ENCODE measurements around the gene EBI3.
"Not testable (repeated sequence)": the region's sequence is repeated elsewhere in the genome, so short reads cannot be mapped to it uniquely, and the experiment has no call there.

Gene EBI3

DNA sequence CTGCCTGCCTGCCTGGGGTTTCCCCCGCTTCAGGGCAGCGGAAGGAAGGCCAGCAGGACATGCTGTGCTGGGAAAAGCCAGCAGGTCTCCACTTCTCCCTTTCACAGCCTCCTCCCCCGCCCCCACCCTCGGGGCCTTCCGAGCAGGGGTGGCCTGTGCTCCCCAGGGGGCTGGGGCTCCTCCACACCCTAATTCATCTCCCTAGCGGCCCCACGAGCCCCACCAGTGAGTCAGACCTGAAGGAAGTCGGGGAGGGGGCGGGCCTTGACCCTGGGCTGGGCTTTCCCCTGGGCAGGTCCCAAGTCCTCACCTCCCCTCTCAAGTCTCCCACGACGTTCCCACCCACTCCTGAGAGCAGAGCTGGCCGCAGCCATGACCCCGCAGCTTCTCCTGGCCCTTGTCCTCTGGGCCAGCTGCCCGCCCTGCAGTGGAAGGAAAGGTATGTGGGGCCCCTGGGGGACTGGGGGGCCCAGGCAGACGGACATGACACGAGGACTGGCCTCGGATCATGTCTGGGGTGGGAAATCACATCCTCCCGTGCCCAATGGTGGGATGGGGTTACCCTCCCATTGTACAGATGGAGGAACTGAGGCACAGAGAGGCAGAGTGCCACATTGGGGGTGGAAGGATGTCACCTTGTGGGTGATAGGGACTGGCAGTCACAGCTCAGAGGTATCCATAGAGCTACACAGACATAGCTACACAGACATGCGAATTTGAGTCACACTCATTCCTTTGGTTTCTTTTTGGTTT lies at the start of gene EBI3:
Gene EBI3, plus strand, starts transcription at position 345 of the 753 bp plus-strand sequence. Its CDS starts 28 bp downstream, at position 373.
- peak; percentile 41 for DNase-seq (ENCODE audit: low read depth)

DNA sequence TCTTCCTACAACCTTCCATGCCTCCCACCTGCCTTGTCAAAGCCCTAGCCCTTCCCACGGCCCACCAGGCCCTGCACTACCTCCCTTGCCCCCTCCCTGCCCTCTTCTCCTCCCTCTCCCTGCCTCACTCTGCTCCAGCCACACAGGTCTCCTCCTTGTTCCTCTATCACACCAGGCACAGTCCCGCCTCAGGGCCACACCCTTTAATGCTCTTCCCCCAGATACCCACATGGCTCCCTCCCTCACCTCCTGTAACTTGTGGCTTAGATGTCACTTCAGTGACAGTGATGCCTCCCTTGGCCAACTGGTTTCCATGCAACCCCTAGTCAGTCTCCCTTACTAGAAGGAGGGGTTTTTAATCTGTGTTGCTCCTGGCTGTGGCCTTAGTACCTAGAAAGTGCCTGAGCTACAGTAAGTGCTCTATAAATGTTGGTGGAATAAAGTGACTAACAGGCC lies 48.2 kb upstream of the EBI3 start:
- DNase-seq (ENCODE audit: low read depth): no peak

DNA sequence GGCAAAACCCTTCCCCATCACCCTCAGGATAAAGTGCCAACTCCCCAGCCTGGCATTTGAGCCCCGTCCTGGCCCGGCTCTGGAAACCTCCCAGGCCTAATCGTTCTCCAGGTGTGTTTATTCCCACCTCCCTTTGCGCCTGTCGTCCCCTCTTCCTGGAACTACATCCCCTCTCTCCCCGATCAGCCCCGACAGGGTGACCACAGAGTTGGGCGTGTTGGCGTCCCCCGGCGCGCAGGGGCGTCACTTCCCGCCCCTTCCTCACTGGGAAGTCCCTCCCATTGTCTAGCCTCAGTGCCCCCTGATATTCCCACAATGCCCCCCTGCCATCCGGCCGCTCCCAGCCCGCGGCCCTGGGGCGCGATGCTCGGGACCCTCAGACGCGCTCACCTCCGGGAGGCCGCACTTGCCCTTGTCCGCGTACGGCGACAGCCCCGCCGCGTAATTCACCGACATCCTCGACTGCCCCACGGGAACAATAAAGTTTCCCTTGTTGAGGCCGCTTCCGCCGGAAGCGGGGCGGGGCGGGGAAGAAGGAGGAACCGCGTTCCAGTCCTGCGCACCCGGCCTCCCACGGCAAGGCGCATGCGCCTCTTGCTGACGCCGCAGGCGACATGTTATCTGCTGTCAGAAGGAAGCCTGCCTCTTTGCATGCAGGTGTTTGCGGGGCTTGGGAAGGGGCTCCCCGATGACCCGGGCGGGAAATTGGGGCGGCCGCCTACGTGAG lies 47.1 kb upstream of the EBI3 start, which contains the start of the genes ANKRD24 and SIRT6:
Gene ANKRD24, plus strand, starts transcription at position 606 of the 727 bp plus-strand sequence. CDS start 3,737 bp downstream, outside the sequence.
Gene SIRT6, minus strand, starts transcription at position 480 of the 727 bp plus-strand sequence. Its CDS starts 24 bp downstream, at position 456.
- DNase-seq (ENCODE audit: low read depth): peak; percentile 95

DNA sequence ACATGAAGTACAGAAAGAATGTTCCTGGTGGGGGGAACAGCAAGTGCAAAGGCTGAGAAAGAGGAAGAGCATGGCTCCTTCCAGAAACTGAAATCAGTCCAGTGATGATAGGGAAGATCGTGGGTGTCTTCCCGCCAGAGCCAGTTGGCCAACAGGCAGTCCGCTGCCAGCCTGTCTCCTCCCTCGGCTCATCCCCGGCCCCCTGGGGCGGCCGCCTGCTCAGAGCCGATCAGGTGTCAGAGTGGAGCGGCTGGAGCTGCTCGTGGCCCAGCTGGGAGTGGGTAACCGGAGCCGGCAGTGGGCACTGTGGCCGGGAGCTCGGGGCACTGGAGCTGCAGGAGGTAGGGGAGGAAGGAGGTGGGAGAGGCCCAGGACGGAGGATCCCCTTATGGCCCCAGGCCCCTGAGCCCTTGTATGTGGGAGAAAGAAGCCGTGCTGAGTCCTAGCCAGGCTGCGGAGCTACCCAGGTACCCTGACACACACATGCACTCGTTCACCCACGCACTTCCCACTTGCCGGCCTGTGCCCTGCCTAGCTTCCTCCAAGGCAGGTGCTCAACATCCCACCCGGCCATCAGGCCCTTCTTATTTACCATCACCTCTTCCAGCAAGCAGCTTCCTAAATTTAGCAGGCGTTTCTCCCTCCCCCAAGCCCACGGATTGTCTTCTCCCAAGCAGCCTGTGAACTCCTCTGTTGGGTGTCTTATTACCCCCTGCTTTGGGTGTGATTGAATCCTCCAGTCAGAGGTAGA lies 45.2 kb upstream of the EBI3 start:
- DNase-seq (ENCODE audit: low read depth): no peak

DNA sequence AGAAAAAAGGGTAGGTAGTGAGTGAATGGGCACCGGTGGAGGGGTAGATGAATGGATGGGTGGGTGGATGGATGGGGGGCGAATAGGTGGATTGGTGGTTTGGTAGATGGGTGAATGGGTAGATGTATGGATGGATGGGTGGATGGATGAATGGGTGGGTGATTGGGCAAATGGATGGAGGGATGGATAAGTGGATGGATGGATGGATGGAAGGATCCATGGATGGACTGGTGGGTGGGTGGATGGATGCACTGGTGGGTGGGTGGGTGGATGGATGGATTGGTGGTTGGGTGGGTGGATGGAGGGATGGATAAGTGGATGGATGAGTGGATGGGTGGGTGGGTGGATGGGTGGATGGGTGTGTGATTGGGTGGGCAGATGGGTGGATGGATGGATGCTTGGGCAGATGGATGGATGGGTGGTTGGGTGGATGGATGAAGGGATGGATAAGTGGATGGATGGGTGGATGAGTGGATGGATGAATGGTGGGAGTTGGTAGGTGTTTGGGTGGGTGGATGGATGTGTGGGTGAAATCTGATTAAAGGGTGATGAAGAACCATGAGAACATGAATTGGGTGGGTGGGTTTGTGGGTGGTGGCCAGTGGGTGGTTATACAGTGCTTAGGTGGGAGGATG lies 44.5 kb upstream of the EBI3 start:
- no peak for DNase-seq (ENCODE audit: low read depth)

DNA sequence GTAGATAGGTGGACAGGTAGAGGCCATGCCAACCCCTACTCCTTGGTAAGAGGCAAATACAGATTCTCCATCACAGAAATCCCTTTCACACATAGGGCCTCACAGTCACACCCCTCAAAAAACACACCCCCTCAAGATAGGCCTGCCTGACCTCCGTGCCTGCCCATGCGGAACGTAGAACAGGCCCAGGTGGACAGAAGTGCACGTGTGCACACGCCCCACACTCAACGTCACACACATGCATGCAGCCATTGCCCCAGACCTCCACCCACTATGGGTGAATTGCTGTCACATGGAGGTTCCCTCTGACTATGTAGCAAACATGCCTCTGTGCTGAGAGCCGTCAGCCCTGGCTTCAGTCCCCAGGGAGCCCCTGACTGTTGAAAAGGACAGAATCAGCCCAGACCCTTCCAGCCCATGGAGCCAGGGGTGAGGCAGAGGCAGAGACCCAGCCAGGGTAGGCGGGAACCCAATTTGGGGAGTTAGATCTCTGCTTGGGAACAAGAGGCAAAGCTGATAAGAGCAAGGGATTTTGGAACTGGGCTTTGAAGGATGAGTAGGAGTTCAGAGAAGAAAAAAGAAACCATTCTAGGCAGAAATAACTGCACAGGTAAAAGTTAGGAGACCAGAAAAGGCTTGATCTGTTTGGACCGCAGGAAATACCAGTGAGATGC lies 43.8 kb upstream of the EBI3 start:
- no peak for DNase-seq (ENCODE audit: low read depth)

DNA sequence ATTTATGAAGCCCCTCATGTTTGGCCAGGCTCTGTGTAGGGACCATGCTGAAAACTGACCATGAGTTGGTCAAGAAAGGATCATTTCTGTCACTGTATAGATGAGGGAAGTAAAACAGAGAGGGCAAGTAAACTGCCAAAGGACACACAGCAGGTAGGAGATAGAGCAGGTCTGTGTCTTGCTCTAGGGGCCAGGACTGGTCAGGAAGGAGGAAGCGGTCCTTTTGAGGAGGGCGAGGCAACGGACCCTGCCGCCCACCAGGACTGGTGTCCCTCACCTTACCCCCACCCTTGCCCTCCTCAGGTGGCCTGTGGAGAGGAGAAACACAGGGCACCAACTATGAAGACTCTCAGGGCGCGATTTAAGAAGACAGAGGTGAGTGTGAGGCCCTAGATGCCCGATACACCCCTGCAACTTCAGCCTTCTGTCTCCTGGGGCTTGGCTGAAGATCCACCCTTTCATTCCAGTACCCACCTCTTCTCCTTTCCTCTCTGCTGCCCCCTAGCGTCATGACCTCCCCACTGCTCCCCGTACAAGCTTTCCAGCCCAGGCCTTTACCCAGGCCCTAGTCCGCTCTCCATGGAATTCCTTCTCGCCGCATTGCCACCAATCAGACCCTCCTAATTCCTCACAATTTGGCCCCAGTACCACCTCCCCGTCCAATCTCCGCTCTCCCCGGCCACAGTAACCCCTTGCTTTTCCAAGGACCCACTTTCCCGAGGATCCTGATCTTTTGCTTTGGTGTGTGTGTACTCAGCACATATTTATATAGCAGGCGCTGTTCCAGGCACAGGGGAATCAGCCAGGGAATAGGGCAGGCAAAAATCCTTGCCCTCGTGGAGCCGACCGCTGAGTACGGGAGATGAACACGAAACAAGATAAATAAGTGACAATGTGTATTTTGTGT lies 43.0 kb upstream of the EBI3 start:
- DNase-seq (ENCODE audit: low read depth): peak; percentile 62

DNA sequence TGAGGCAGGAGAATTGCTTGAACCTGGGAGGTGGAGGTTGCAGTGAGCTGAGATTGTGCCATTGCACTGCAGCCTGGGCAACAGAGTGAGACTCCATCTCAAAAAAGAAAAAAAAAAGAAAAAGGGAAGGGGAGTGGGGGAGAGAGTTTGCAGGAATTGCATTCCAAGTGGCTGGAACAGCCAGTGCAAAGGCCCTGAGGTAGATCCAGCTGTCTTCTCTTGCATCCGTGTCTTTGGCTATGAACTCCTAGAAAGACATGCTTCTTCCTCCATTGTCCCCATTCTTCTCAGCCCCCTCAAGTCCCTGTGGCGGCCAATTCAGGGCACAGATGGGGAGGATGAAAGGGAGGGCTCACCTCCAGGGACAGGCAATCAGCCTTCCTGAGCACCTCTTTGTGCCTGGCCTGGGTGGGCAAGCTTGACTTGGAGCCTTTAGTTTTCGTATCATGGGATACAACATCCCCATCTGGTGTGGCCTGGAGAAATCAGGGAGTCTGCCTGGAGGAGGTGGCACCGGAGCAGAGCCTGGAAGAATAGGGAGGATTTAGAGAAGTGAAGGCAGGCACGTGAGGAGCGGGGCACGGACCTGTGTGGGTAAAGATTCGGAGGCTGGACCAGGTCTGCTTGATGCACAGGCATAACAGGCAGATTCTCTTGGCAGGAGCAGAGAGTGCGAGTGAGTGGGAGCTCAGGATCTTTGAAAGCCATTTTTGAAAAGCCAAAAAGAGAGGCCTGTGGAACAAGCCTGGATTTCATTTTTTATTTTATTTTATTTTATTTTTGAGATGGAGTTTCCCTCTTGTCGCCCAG lies 41.8 kb upstream of the EBI3 start:
- no peak for DNase-seq (ENCODE audit: low read depth)

DNA sequence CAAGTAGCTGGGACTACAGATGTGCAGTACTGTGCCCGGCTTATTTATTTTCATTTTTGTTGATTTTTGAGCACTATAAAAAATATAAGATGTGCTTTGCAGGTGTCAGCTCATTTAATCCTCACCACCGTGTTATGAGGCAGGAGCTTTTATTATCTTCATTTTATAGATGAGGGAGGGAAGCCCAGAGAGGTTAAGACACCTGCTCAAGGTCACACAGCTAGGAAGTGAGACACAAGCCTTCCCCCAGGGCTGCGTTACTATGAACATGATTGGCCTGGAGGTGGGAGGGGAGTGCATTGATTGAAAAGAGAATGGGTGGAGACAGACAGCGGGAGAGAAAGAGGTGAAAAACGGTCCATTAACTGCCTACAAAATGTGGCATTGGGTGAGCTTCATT lies 39.7 kb upstream of the EBI3 start:
- DNase-seq (ENCODE audit: low read depth): no peak

DNA sequence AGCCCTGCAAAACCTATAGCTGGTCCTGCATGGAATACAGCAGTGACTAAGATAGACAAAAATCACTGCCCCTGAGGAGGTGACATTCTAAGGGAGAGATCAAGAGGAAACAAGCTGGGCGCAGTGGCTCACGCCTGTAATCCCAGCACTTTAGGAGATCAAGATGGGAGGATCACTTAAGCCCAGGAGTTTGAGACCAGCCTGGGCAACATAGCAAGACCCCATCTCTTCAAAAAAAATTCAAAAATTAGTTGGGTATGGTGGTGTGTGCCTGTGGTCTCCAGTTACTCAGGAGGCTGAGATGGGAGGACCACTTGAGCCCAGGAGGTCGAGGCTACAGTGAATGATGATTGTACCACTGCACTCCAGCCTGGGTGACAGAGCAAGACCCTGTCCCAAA lies 36.8 kb upstream of the EBI3 start:
- not testable (repeated sequence) for DNase-seq (ENCODE audit: low read depth)

DNA sequence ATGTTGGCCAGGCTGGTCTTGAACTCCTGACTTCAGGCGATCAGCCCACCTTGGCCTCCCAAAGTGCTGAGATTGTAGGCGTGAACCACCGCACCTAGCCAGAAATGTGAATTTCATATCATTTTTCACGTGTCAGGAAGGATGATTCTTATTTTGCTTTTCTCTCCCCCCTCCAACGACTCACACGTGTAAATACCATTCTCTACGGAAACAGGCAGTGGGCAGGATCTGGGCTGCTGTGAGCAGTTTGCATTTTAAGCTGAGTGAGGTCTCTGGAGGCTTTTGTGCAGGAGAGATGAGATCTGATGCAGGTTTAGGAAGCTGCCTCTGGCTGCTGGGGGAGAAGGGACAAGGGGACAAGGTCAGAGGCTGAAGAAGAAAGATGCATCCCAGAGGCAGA lies 35.0 kb upstream of the EBI3 start:
- no peak for DNase-seq (ENCODE audit: low read depth)

DNA sequence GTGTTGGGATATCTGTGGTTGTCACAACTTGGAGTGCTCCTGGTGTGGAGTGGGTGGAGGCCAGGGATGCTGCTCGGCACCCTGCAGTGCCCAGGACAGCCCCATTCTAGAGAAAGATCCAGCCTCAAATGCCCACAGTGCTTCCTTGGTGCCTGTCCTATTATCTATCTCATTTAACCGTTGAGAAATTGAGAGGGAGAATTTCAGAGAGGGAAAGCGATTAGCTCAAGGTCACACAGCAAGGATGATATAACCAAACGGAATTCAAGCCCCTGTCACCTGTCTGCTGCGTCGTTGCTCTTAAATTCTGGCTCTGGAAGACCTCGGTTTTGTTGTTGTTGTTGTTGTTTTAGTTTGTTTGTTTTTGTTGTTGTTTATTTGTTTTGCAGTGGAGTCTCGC lies 33.3 kb upstream of the EBI3 start:
- no peak for DNase-seq (ENCODE audit: low read depth)

DNA sequence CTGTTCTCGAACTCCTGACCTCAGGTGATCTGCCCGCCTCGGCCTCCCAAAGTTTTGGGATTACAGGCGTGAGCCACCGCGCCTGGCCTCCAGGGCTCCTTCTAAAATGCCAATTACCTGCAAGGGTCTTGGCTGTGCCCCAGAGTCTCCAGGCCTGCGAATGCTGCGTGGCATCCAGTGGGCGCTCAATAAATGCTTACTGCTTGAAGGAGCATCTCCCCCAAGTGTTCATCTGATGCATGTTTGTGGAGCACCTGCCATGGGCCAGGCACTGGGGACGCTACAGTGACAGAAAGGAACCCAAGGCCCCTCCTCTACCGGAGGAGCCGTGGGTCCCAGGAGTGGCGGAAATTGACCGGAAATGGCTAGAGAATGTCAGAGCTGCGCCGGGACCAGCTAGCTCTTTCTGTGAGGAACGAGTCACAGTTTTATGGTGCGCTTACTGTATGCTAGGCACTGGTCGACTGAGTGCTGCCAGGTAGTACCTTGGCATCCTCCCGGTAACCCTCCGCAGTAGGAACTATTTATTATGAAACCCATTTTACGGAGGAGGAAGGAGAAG lies 32.7 kb upstream of the EBI3 start:
- no peak for DNase-seq (ENCODE audit: low read depth)

DNA sequence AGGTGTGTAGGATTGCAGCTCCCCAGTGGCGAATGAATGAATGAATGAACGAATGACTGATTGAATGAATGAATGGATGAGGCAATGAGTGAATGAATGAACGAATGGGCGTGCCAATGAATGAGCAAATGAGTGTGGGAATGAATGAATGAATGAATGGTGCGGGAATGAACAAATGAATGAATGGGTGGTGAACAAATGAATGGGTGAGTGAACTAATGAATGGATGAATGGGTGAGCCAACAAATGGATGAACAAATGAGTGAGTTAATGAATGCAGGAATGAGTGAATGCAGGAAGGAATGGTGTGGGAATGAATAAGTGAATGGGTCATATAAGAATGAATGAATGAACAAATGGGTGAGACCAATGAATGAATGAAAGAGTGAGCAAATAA lies 32.1 kb upstream of the EBI3 start:
- DNase-seq (ENCODE audit: low read depth): no peak

DNA sequence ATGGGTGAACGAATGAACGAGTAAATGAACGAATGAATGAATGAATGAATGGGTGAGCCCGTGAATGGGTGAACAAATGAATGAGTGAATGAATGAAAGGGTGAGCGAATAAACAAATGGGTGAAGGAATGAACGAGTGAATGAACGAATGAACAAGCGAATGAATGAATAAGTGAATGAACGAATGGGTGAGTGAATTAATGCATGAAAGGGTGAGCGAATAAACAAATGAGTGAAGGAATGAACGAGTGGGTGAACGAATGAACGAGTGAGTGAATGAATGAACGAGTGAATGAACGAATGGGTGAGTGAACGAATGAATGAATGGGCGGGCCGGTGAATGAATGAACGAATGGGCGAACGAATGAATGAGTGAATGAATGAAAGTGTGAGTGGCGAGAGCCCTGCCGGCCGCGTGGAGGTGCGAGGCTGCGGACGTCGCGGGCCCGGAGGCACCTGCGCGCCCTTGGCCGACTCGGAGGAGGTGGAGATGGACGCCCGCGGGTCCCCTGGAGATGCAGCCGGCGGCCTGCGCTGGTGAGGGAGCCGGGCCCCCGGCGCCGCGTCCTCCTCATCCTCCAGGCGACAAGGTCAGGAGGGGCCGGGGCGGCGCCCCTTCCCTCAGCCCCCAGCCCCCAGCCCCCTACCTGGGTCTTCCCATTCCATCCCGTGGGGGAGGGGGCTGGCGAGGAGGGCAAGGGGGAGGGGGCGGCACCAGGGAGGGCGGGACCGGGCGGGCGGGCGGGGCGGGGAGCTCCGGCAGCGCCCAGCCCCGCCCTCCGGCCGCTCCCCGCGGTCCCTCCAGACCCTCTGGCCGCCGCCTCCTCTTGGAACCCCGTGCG lies 31.5 kb upstream of the EBI3 start:
- no peak for DNase-seq (ENCODE audit: low read depth)

DNA sequence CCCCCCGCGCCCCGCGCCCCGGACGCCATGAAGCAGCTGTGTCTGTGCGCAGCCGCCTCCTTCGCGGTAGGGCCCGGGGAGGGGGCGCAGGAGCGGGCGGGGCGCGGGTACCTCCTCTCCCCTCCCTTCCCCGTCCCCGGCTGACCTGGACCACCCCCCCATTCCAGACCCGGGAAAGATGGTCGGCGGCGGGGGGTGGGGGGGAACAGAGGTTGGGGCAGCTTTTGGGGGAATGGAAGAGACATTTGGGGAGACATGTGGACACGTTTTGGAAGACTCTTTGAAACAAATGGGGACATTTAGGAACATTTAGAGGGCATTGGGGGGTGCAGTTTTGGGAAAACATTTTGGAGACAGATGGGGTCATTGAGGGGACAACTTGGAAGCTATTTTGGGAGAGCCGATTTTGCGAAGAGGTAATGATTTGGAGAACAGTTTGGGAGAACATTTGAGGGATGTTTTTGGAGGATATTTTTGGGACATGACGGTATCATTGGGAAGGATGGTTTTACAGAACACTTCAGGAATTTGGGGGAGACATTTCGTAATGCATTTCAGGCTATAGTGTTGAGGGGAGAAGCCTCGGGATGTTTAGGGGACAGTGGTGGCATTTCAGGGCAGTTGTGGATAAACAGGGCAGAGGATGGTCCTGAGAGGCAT lies 30.7 kb upstream of the EBI3 start:
- DNase-seq (ENCODE audit: low read depth): no peak

DNA sequence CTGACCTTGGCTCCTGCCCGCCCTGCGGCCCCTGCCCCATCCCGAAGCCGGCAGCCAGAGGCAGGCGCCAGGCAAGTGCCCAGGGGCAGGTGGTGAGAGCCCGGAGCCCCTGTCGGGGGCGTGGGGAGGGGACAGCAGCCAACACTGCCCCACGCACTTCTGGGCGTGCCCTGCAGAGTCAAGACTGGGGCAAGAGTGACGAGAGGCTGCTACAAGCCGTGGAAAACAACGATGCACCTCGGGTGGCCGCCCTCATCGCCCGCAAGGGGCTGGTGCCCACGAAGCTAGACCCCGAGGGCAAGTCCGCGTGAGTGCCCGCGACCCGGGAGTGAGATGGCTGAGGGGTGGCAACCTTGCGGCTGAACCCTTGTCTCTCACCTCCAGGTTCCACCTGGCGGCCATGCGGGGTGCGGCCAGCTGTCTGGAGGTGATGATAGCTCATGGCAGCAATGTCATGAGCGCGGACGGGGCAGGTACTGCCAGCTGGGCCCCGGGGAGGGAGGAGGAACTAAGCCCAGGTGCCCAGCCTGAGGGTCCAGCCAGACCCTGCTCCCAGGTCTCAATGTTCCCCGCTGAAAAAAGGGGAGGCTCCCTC lies 29.5 kb upstream of the EBI3 start:
- DNase-seq (ENCODE audit: low read depth): no peak
